Measurements from ENCODE around the gene FMN1.

GRCh38 chr15:32986147-32986546 is 208.4 kb downstream of the FMN1 start:
- TF ChIP-seq CTCF (conservative IDR thresholded peaks at IDR 0.05) (no peak), ZFX (IDR thresholded peaks at IDR 0.05) (no peak)

Data from C4-2B (cell line).